Neural progenitor cell (in vitro differentiated cells): ENCODE data around the gene GPR26. TPM values are rescaled to one million over a fixed set of nuclear protein-coding genes. Genes with fewer than 3 reads are reported as not detected.

ENCODE experiments used
- DNase-seq: peaks from one replicate; pipeline ENCODE4 v3.0.0-alpha.2; 2016; ENCODE audit warnings: low spot score
- H2AFZ ChIP-seq: fragments of 200-600 bp; sonication (generic); replicated peaks from 2 replicates; pipeline ENCODE4 v1.6.1; 2016; ENCODE audit warnings: antibody characterized with exemption
- H3F3A ChIP-seq: fragments of 200-600 bp; sonication (generic); 2 replicates; pipeline ENCODE4 v1.6.1; 2016; ENCODE audit warnings: antibody characterized with exemption, low read depth
- H3K27ac ChIP-seq: fragments of 200-600 bp; sonication (generic); 2 replicates; pipeline ENCODE4 v1.5.1; 2016; ENCODE audit warnings: mild to moderate bottlenecking
- H3K27me3 ChIP-seq: fragments of 200-600 bp; sonication (generic); 2 replicates; pipeline ENCODE4 v1.6.1; 2016; ENCODE audit warnings: mild to moderate bottlenecking, moderate library complexity
- H3K36me3 ChIP-seq: fragments of 200-600 bp; sonication (generic); 2 replicates; pipeline ENCODE4 v1.5.1; 2016
- H3K4me1 ChIP-seq: fragments of 200-600 bp; sonication (generic); 2 replicates; pipeline ENCODE4 v1.6.1; 2016; ENCODE audit warnings: mixed run types
- H3K4me2 ChIP-seq: fragments of 200-600 bp; sonication (generic); 2 replicates; pipeline ENCODE4 v1.6.1; 2016
- H3K4me3 ChIP-seq: fragments of 200-600 bp; sonication (generic); 2 replicates; pipeline ENCODE4 v1.5.1; 2016
- H3K79me2 ChIP-seq: fragments of 200-600 bp; sonication (generic); 2 replicates; pipeline ENCODE4 v1.6.1; 2016; ENCODE audit warnings: low read depth
- H3K9ac ChIP-seq: fragments of 200-600 bp; sonication (generic); 2 replicates; pipeline ENCODE4 v1.6.1; 2016
- H3K9me3 ChIP-seq: fragments of 200-600 bp; sonication (generic); 2 replicates; pipeline ENCODE4 v1.5.1; 2016; ENCODE audit warnings: low read depth
- H4K20me1 ChIP-seq: fragments of 200-600 bp; sonication (generic); 2 replicates; pipeline ENCODE4 v1.6.1; 2016; ENCODE audit warnings: low read depth
- H3K27ac Mint-ChIP-seq: 3 replicates; pipeline ENCODE4 v1.8.0; 2021; ENCODE audit warnings: mixed read lengths
- H3K27me3 Mint-ChIP-seq: 2 replicates; pipeline ENCODE4 v1.8.0; 2022; ENCODE audit warnings: low read depth, mild to moderate bottlenecking, inconsistent platforms, moderate library complexity, mixed read lengths; ENCODE audit not compliant: insufficient read depth
- H3K36me3 Mint-ChIP-seq: 3 replicates; pipeline ENCODE4 v1.8.0; 2021; ENCODE audit warnings: mixed read lengths
- H3K4me1 Mint-ChIP-seq: 3 replicates; pipeline ENCODE4 v1.8.0; 2021; ENCODE audit warnings: mixed read lengths
- H3K4me3 Mint-ChIP-seq: 3 replicates; pipeline ENCODE4 v1.8.0; 2021; ENCODE audit warnings: mild to moderate bottlenecking, moderate library complexity, mixed read lengths
- H3K9me3 Mint-ChIP-seq: 3 replicates; pipeline ENCODE4 v1.8.0; 2020; ENCODE audit warnings: mixed read lengths
- EZH2 ChIP-seq: fragments of 200-600 bp; sonication (generic); IDR thresholded peaks from 2 replicates; pipeline ENCODE4 v1.6.1; 2017; ENCODE audit warnings: antibody characterized with exemption, mild to moderate bottlenecking, moderate library complexity
- EZH2phosphoT487 ChIP-seq: fragments of 200-600 bp; sonication (generic); IDR thresholded peaks from 2 replicates; pipeline ENCODE4 v1.6.1; 2017; ENCODE audit warnings: antibody characterized with exemption
- total RNA-seq: library from RNA; depleted of rRNA; stranded (reverse); fragments of >200 nt; gene quantifications from 2 replicates; pipeline ENCODE4 v1.2.3, GENCODE V29; 2015; ENCODE audit warnings: low replicate concordance
- TF ChIP-seq, protein P1 (sequence below): fragments of 200-600 bp; sonication (generic); IDR thresholded peaks from 2 replicates; pipeline ENCODE4 v1.5.1; 2017; ENCODE audit warnings: antibody characterized with exemption, mild to moderate bottlenecking

The GPR26 gene
- total RNA-seq, 1 donor from 2014 or later = not detected

DNA sequence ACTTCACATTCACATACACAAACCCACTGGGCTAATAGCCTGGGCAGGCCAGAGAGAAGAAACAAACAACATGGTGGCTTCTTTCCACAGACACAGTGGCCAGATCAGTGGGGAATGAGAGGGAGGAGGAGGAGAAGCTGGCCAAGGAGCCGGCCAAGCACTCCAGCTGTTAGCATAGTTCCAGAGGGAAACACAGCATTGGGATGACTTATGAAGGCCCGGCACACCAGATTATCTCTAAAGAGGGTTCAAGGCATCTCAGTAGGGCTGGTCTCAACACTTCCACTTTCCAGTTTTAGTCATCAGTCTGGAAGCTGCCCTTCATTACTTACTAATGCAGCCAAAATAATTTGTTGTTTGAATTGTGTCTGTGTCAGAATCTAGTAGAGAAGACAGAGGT, 42.1 kb upstream of the GPR26 start:
- no peak for DNase-seq
- H3K4me1 Mint-ChIP-seq = no peaks in the 10 kb centered on the region
- Histone ChIP-seq H3K4me2 (no peak overlapping the region), H2AFZ (no peak overlapping the region), H3K9me3 (no peaks in the 10 kb centered on the region), H4K20me1 (no peaks in the 10 kb centered on the region), H3K4me1 (no peaks in the 10 kb centered on the region), H3K27me3 (no peaks in the 10 kb centered on the region), H3K4me3 (no peak overlapping the region), H3K36me3 (no peaks in the 10 kb centered on the region), H3K27ac (no peak overlapping the region), H3K9ac (no peak overlapping the region), H3F3A (no peaks in the 10 kb centered on the region), H3K79me2 (no peaks in the 10 kb centered on the region)
- H3K9me3 Mint-ChIP-seq = peaks cover 5% of the 10 kb centered on the region
- no peaks in the 10 kb centered on the region for H3K36me3 Mint-ChIP-seq
- no peak overlapping the region for H3K27ac Mint-ChIP-seq
- TF ChIP-seq, protein P1, sequence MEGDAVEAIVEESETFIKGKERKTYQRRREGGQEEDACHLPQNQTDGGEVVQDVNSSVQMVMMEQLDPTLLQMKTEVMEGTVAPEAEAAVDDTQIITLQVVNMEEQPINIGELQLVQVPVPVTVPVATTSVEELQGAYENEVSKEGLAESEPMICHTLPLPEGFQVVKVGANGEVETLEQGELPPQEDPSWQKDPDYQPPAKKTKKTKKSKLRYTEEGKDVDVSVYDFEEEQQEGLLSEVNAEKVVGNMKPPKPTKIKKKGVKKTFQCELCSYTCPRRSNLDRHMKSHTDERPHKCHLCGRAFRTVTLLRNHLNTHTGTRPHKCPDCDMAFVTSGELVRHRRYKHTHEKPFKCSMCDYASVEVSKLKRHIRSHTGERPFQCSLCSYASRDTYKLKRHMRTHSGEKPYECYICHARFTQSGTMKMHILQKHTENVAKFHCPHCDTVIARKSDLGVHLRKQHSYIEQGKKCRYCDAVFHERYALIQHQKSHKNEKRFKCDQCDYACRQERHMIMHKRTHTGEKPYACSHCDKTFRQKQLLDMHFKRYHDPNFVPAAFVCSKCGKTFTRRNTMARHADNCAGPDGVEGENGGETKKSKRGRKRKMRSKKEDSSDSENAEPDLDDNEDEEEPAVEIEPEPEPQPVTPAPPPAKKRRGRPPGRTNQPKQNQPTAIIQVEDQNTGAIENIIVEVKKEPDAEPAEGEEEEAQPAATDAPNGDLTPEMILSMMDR = no peak
- no peak for TF ChIP-seq EZH2
- no peak for TF ChIP-seq EZH2phosphoT487
- H3K4me3 Mint-ChIP-seq = no peak overlapping the region
- H3K27me3 Mint-ChIP-seq = peaks cover 9% of the 10 kb centered on the region

DNA sequence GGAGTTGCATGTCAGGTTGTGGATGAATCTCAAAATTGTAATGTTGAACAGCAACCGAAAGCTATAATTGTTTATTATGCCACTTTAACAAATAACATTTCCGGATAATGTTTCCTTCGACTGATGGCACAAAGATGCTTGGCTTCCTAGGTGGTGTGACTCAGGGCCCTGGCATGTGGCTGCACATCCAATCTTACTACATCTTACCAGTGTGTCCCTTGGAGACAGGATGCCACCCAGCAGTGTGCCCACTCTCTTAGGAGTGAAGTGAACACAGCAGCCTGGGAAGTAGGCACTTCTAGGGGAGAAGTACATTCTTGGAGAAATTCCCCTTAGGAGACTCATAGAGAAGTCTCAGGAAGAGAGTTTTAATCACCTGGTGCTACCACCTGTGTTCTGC, 33.0 kb upstream of the GPR26 start:
- Mint-ChIP-seq H3K4me3 (no peak overlapping the region), H3K27ac (no peak overlapping the region), H3K36me3 (no peaks in the 10 kb centered on the region), H3K27me3 (peaks cover 4% of the 10 kb centered on the region), H3K4me1 (no peaks in the 10 kb centered on the region), H3K9me3 (peaks cover 8% of the 10 kb centered on the region)
- TF ChIP-seq, protein P1 = no peak
- TF ChIP-seq EZH2 = no peak
- TF ChIP-seq EZH2phosphoT487 = no peak
- DNase-seq = no peak
- Histone ChIP-seq H3K9me3 (no peaks in the 10 kb centered on the region), H3K36me3 (no peaks in the 10 kb centered on the region), H4K20me1 (no peaks in the 10 kb centered on the region), H3K4me3 (no peak overlapping the region), H3K27me3 (no peaks in the 10 kb centered on the region), H2AFZ (no peak overlapping the region), H3K9ac (no peak overlapping the region), H3K4me2 (no peak overlapping the region), H3F3A (no peaks in the 10 kb centered on the region), H3K4me1 (no peaks in the 10 kb centered on the region), H3K79me2 (no peaks in the 10 kb centered on the region), H3K27ac (no peak overlapping the region)

DNA sequence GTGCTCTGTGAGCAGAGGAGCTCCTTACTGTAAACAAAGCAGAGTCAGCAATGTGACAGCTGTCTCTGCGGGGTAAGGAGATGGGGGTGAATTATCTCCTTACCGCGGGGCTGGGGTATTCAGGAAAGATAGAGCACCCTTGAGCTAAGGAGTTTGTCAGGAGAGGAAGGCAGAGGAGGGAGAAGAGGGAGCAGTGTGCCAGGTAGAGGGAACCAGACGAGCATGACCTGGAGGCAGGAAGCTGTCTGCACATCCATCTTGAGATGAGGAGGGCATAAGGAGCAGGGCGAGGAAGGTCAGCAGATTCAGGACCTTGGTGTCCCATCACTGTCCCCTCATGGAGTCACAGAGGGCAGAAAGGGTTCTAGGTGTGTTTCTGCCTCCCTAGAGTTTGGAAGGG, 32.5 kb upstream of the GPR26 start:
- H3K4me3 ChIP-seq = no peak overlapping the region
- no peak overlapping the region for H3K27ac ChIP-seq
- no peak overlapping the region for H2AFZ ChIP-seq
- no peaks in the 10 kb centered on the region for H3K9me3 ChIP-seq
- Mint-ChIP-seq H3K27me3 (peaks cover 4% of the 10 kb centered on the region), H3K36me3 (no peaks in the 10 kb centered on the region), H3K4me3 (no peak overlapping the region), H3K4me1 (no peaks in the 10 kb centered on the region), H3K9me3 (peaks cover 8% of the 10 kb centered on the region), H3K27ac (no peak overlapping the region)
- H3K4me1 ChIP-seq = no peaks in the 10 kb centered on the region
- no peaks in the 10 kb centered on the region for H3F3A ChIP-seq
- no peaks in the 10 kb centered on the region for H3K79me2 ChIP-seq
- H3K36me3 ChIP-seq = no peaks in the 10 kb centered on the region
- TF ChIP-seq, protein P1 = no peak
- TF ChIP-seq EZH2phosphoT487 (no peak), EZH2 (no peak)
- H4K20me1 ChIP-seq = no peaks in the 10 kb centered on the region
- H3K4me2 ChIP-seq = no peak overlapping the region
- no peak overlapping the region for H3K9ac ChIP-seq
- no peaks in the 10 kb centered on the region for H3K27me3 ChIP-seq
- no peak for DNase-seq

DNA sequence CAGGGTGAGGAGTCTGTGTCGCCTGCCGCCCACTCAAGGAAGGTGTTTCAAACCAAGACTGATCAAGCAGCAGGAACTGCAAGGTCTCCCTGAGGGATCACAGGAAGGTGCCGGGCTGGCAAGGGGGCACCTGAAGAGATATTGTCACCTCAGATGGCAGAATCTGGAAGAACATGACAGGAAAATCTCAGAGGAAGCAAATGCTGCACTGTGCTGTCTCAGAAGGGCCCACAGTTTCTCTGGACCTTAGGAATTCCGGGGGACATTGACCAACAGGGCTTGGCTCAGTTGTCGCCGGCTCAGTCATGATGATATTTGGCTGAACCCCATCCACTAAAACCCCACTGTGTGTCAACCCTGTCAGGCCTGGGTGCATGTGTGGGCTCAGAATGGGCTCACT, 31.9 kb upstream of the GPR26 start:
- H3K9me3 ChIP-seq = no peaks in the 10 kb centered on the region
- no peaks in the 10 kb centered on the region for H3K36me3 ChIP-seq
- Mint-ChIP-seq H3K4me3 (no peak overlapping the region), H3K4me1 (no peaks in the 10 kb centered on the region), H3K27ac (no peak overlapping the region), H3K9me3 (peaks cover 4% of the 10 kb centered on the region), H3K27me3 (no peaks in the 10 kb centered on the region), H3K36me3 (no peaks in the 10 kb centered on the region)
- H4K20me1 ChIP-seq = no peaks in the 10 kb centered on the region
- no peaks in the 10 kb centered on the region for H3K79me2 ChIP-seq
- TF ChIP-seq EZH2 = no peak
- TF ChIP-seq, protein P1 = no peak
- no peak for TF ChIP-seq EZH2phosphoT487
- H3K9ac ChIP-seq = no peak overlapping the region
- no peak overlapping the region for H2AFZ ChIP-seq
- no peak overlapping the region for H3K27ac ChIP-seq
- no peaks in the 10 kb centered on the region for H3K27me3 ChIP-seq
- H3F3A ChIP-seq = no peaks in the 10 kb centered on the region
- DNase-seq = no peak
- H3K4me2 ChIP-seq = no peak overlapping the region
- H3K4me1 ChIP-seq = no peaks in the 10 kb centered on the region
- no peak overlapping the region for H3K4me3 ChIP-seq
